Lung (tissue), 12 donors: ENCODE results near the gene NIPBL. TPM values are rescaled to one million over a fixed set of nuclear protein-coding genes. Genes with fewer than 3 reads are reported as not detected.

Source experiments
- ATAC-seq: fragments of 200-7000 bp; cut with Tn5 transposase; one replicate; pipeline ENCODE4 v1.9.1; 2020; ENCODE audit warnings: moderate number of reproducible peaks; ENCODE audit not compliant: insufficient read depth, low FRiP score
- DNase-seq, 3 donors: peaks; one replicate each; pipeline ENCODE4 v3.0.0-alpha.2; 2013 to 2017
- H3K27ac ChIP-seq, 2 donors: one replicate each; pipeline ENCODE4 v1.5.1; 2013; ENCODE audit warnings: mild to moderate bottlenecking in 2 of 2, moderate library complexity in 2 of 2, control low read depth in 1 of 2, inconsistent platforms in 1 of 2, low read depth in 1 of 2, low read length in 1 of 2
- H3K27me3 ChIP-seq, 3 donors: one replicate each; pipeline ENCODE4 v1.5.1; 2013; ENCODE audit warnings: low read length in 2 of 3; ENCODE audit not compliant: control insufficient read depth in 3 of 3, insufficient read depth in 3 of 3
- H3K36me3 ChIP-seq, 4 donors: one replicate each; pipeline ENCODE4 v1.5.1; 2013; ENCODE audit warnings: low read length in 4 of 4, mild to moderate bottlenecking in 1 of 4, moderate library complexity in 1 of 4; ENCODE audit not compliant: control insufficient read depth in 4 of 4, insufficient read depth in 4 of 4
- H3K4me1 ChIP-seq, 5 donors: one replicate each; pipeline ENCODE4 v1.5.1; 2013; ENCODE audit warnings: low read length in 5 of 5, mild to moderate bottlenecking in 2 of 5, moderate library complexity in 1 of 5; ENCODE audit not compliant: control insufficient read depth in 5 of 5, insufficient read depth in 5 of 5
- H3K4me3 ChIP-seq: one replicate; pipeline ENCODE4 v1.5.1; 2013; ENCODE audit warnings: mild to moderate bottlenecking, control low read depth, moderate library complexity
- H3K9ac ChIP-seq, 2 donors: one replicate each; pipeline ENCODE4 v1.5.1; 2013; ENCODE audit warnings: low read length in 2 of 2, control low read depth in 1 of 2; ENCODE audit not compliant: insufficient read depth in 1 of 2
- H3K9me3 ChIP-seq, 4 donors: one replicate each; pipeline ENCODE4 v1.5.1; 2013; ENCODE audit warnings: low read length in 3 of 4, mild to moderate bottlenecking in 1 of 4, moderate library complexity in 1 of 4; ENCODE audit not compliant: control insufficient read depth in 4 of 4, insufficient read depth in 3 of 4
- WGBS, 2 donors: extraction: QIAGEN DNeasy Blood & Tissue Kit; methylation state at CpG; one replicate each; pipeline ENCODE4 v1.1.7; 2013; 5-methylcytosine and 5-hydroxymethylcytosine counted together
- polyA plus RNA-seq, 2 donors: library from polyadenylated mRNA; stranded (reverse); fragments of 200-250 nt; gene quantifications; one replicate each; pipeline ENCODE4 v1.2.1, GENCODE V29; 2013
- total RNA-seq, 2 donors: library from RNA; depleted of rRNA in 1 of 2; stranded (reverse); fragments of >200 nt in 1 of 2; gene quantifications; one replicate each; pipeline ENCODE4 v1.2.1, GENCODE V29; 2014 to 2021
- TF ChIP-seq, protein P1 (sequence below): IDR thresholded peaks from 2 replicates; pipeline ENCODE4 v1.5.1; 2012; ENCODE audit warnings: mild to moderate bottlenecking; ENCODE audit errors: control extremely low read depth, extremely low read depth
- donor health status: control.
- donor health status: control.
- donor health status: Bipolar disorder and iron deficiency.
- donor health status: healthy.
- donor health status: DM: yes; HTN: yes; CAD: no.

The NIPBL gene
- total and polyA plus RNA-seq, 4 donors = 13.7 to 124 (median 32.4) TPM

DNA sequence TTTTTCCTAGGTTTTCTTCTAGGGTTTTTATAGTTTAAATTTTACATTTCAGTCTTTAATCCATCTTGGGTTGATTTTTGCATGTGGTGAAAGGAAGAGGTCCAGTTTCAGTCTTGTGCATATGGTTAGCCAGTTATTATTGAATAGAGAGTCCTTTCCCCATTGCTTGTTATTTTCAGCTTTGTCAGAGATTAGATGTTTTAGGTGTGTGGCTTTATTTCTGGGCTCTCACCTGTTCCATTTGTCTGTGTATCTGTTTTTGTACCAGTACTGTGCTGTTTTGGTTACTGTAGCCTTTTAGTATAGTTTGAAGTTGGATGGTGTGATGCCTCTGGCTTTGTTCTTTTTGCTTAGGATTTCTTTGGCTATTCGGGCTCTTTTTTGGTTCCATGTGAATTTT is 25.8 kb downstream of the NIPBL start:
- ATAC-seq (no peak), DNase-seq (no peak)
- H3K9me3 ChIP-seq = peaks cover 0 to 6% (median 2%) of the 10 kb centered on the region in 4 donors
- no peak overlapping the region for H3K9ac ChIP-seq
- H3K4me1 ChIP-seq = peaks cover 0 to 22% (median 0%) of the 10 kb centered on the region in 5 donors
- H3K27ac ChIP-seq = no peak overlapping the region
- WGBS, 2 donors = 97 to 98% methylated on average over 1 of the region's 1 CpG
- TF ChIP-seq, protein P1, sequence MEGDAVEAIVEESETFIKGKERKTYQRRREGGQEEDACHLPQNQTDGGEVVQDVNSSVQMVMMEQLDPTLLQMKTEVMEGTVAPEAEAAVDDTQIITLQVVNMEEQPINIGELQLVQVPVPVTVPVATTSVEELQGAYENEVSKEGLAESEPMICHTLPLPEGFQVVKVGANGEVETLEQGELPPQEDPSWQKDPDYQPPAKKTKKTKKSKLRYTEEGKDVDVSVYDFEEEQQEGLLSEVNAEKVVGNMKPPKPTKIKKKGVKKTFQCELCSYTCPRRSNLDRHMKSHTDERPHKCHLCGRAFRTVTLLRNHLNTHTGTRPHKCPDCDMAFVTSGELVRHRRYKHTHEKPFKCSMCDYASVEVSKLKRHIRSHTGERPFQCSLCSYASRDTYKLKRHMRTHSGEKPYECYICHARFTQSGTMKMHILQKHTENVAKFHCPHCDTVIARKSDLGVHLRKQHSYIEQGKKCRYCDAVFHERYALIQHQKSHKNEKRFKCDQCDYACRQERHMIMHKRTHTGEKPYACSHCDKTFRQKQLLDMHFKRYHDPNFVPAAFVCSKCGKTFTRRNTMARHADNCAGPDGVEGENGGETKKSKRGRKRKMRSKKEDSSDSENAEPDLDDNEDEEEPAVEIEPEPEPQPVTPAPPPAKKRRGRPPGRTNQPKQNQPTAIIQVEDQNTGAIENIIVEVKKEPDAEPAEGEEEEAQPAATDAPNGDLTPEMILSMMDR = no peak
- no peak overlapping the region for H3K4me3 ChIP-seq
- peaks cover 0 to 4% (median 0%) of the 10 kb centered on the region in 4 donors for H3K36me3 ChIP-seq
- no peaks in the 10 kb centered on the region for H3K27me3 ChIP-seq

DNA sequence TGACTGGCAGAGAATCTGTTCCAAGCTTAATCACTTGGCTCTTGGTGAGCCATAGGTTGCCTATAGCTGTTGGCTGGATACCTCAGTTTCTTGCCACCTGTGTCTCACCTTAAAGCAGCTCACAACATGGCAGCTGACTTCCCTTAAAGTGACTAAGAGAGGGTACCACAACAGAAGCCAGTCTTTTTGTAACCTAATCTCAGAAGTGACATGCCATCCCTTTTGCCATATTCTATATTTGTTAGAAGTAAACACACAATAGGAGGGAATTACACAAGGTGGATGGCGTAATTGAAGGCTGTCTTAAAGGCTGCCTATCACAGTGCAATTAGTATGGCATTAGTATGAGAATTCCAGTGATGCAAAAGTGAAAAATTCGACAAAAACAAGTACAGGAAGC is 28.1 kb downstream of the NIPBL start:
- peaks cover 0 to 4% (median 0%) of the 10 kb centered on the region in 4 donors for H3K36me3 ChIP-seq
- no peaks in the 10 kb centered on the region for H3K27me3 ChIP-seq
- H3K4me1 ChIP-seq = peaks cover 0 to 19% (median 0%) of the 10 kb centered on the region in 5 donors
- WGBS, 2 donors = 79 to 91% methylated on average over 2 of the region's 2 CpGs
- no peak for DNase-seq
- no peak overlapping the region for H3K4me3 ChIP-seq
- H3K9me3 ChIP-seq = peaks cover 0 to 6% (median 2%) of the 10 kb centered on the region in 4 donors
- no peak overlapping the region for H3K9ac ChIP-seq
- H3K27ac ChIP-seq = no peak overlapping the region
- ATAC-seq = no peak
- TF ChIP-seq, protein P1 = no peak

GRCh38 chr5:36908544-36909260 is 32.1 kb downstream of the NIPBL start:
- ATAC-seq (no peak), DNase-seq (peak in 1 of 3 donors; percentile 43)
- no peak overlapping the region for H3K27ac ChIP-seq
- H3K9me3 ChIP-seq = no peaks in the 10 kb centered on the region
- 75 to 78% methylated on average over 2 of the region's 2 CpGs for WGBS, 2 donors
- no peak overlapping the region for H3K4me3 ChIP-seq
- H3K36me3 ChIP-seq = no peaks in the 10 kb centered on the region
- TF ChIP-seq, protein P1 = no peak
- no peaks in the 10 kb centered on the region for H3K27me3 ChIP-seq
- no peak overlapping the region for H3K9ac ChIP-seq
- H3K4me1 ChIP-seq = peaks cover 0 to 15% (median 0%) of the 10 kb centered on the region in 5 donors
